Skeletal muscle cell (primary cell): ENCODE measurements around the gene EPC2.

Experiments
- DNase-seq: peaks from one replicate; pipeline ENCODE4 v3.0.0-alpha.2; 2010; ENCODE audit warnings: low read depth
- H3K4me3 ChIP-seq: 2 replicates; pipeline ENCODE4 v1.5.1; 2011; ENCODE audit warnings: low read depth, mild to moderate bottlenecking, control low read depth, low read length, moderate library complexity

Gene EPC2

GRCh38 chr2:148643998-148644882 is at the start of gene EPC2:
Gene EPC2, plus strand, starts transcription at chr2:148644751. Its CDS starts 267 bp downstream, at chr2:148645018.
- DNase-seq: peak; percentile 53
- H3K4me3 ChIP-seq: peak within 1 kb of the TSS; percentile 83

GRCh38 chr2:148596018-148596417 is 48.5 kb upstream of the EPC2 start:
- DNase-seq: no peak
- H3K4me3 ChIP-seq: no peak overlapping the region

GRCh38 chr2:148599109-148599991 is 45.2 kb upstream of the EPC2 start:
- H3K4me3 ChIP-seq: no peak overlapping the region
- no peak for DNase-seq

- no peak overlapping the region for H3K4me3 ChIP-seq
- DNase-seq: no peak
Observed at GRCh38 chr2:148602885-148603561, 41.5 kb upstream of the EPC2 start.

- DNase-seq: no peak
Observed at GRCh38 chr2:148603562-148603920, 41.0 kb upstream of the EPC2 start.

GRCh38 chr2:148604927-148605326 is 39.6 kb upstream of the EPC2 start:
- no peak overlapping the region for H3K4me3 ChIP-seq
- no peak for DNase-seq

More at GRCh38 chr2:148603562-148603920, 41.0 kb upstream of the EPC2 start:
- H3K4me3 ChIP-seq: no peak overlapping the region

GRCh38 chr2:148607566-148607965 is 37.0 kb upstream of the EPC2 start:
- H3K4me3 ChIP-seq: no peak overlapping the region
- DNase-seq: no peak

- H3K4me3 ChIP-seq: no peak overlapping the region
- DNase-seq: no peak
Observed at GRCh38 chr2:148613231-148614013, 31.1 kb upstream of the EPC2 start.

- DNase-seq: no peak
- H3K4me3 ChIP-seq: no peak overlapping the region
Observed at GRCh38 chr2:148614014-148614321, 30.6 kb upstream of the EPC2 start.

- no peak overlapping the region for H3K4me3 ChIP-seq
- DNase-seq: peak; percentile 4
Observed at GRCh38 chr2:148614322-148615049, 30.1 kb upstream of the EPC2 start.

GRCh38 chr2:148615381-148615841 is 29.1 kb upstream of the EPC2 start:
- no peak for DNase-seq
- H3K4me3 ChIP-seq: no peak overlapping the region

- DNase-seq: no peak
Observed at GRCh38 chr2:148616662-148617061, 27.9 kb upstream of the EPC2 start.

GRCh38 chr2:148617219-148617618 is 27.3 kb upstream of the EPC2 start:
- no peak overlapping the region for H3K4me3 ChIP-seq
- no peak for DNase-seq

More at GRCh38 chr2:148616662-148617061, 27.9 kb upstream of the EPC2 start:
- no peak overlapping the region for H3K4me3 ChIP-seq

- DNase-seq: no peak
- H3K4me3 ChIP-seq: no peak overlapping the region
Observed at GRCh38 chr2:148619560-148620195, 24.9 kb upstream of the EPC2 start.

- no peak for DNase-seq
- no peak overlapping the region for H3K4me3 ChIP-seq
Observed at GRCh38 chr2:148622366-148622765, 22.2 kb upstream of the EPC2 start.

- H3K4me3 ChIP-seq: no peak overlapping the region
- no peak for DNase-seq
Observed at GRCh38 chr2:148623086-148623485, 21.5 kb upstream of the EPC2 start.

- H3K4me3 ChIP-seq: no peak overlapping the region
- DNase-seq: no peak
Observed at GRCh38 chr2:148627224-148627623, 17.3 kb upstream of the EPC2 start.

GRCh38 chr2:148634749-148635148 is 9.8 kb upstream of the EPC2 start:
- no peak overlapping the region for H3K4me3 ChIP-seq

More at GRCh38 chr2:148634749-148635148, 9.8 kb upstream of the EPC2 start:
- no peak for DNase-seq
